GM19240 (cell line): Measurements from ENCODE around the gene KIF2C.

Source experiments
- DNase-seq: peaks from one replicate; pipeline ENCODE4 v3.0.0; 2011; ENCODE audit warnings: low spot score; ENCODE audit not compliant: insufficient read length

The KIF2C gene

DNA sequence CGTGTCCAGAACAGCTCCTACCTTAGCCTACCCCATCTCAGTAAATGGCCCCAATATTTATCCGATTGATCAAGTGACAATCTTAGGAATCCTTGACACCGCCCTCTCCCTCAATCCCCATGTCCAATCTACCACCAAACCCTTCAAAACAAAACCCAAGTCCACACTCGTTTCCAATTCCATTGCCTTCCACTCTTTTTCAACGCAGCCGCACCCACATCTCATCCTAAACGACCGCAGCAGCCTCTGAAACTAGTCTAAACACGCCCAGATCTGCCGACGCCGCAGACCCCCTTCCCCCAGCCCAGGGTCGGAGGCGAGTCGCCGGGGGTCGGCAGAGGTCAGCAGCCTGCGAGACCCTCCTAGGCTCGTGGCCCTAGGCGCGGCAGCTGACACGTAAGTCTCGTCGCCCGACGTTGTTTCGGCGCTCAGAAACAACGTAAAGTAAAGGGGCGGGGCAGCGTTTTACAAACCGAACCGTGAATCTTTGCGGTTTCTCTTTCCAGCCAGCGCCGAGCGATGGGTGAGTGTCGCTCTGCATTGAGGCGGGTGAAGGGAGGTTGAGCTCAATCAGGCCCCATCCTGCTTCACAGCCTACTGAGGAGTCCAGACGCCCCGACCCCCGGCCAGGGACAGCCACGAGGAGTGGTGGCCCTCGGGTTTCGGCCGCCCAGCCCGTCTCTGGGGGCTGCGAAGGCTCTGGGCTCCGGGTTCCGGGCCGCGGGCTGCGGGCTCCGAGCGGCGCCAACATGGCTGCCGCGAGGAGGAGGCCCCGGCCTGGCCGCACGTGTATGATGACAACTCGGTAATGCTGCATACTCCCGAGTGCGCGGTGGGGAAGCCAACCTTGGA is 35.7 kb downstream of the KIF2C start, which contains the start of gene RPS8:
RPS8 (plus strand) TSS at position 463 of the 852 bp plus-strand sequence; CDS start at position 520, 57 bp downstream.
- DNase-seq = peak; percentile 61

DNA sequence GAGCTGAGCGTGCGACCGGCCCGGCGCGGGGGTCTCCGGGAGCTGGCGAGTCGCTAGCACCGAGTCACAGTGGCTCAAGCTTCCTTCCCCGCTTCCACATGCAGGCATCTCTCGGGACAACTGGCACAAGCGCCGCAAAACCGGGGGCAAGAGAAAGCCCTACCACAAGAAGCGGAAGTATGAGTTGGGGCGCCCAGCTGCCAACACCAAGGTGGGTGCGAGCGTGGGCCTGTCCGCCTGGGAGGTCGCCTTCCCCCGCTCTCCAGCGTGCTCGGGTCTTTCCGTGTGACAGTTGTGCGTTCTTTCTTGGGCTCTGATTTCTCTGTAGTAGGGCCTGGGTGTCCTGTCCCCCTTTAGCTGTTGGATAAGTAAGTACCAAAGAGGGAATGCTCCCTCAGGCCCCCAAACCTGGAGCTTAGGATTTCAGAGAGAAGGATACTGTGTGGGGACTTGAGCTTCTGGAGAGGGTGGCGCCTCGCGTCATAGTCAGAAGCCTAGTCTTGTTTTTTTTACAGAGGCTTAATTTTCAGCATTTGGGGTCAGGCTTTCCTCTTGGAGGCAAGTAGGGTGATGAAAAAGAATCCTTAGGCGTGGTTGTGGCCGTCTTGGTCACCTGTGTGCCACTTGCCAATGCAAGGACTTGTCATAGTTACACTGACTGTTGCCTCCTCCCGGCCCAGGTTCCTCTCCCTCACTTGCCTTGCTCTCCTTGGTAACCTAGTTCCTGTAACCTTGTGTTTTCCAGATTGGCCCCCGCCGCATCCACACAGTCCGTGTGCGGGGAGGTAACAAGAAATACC is 36.5 kb downstream of the KIF2C start:
- no peak for DNase-seq

DNA sequence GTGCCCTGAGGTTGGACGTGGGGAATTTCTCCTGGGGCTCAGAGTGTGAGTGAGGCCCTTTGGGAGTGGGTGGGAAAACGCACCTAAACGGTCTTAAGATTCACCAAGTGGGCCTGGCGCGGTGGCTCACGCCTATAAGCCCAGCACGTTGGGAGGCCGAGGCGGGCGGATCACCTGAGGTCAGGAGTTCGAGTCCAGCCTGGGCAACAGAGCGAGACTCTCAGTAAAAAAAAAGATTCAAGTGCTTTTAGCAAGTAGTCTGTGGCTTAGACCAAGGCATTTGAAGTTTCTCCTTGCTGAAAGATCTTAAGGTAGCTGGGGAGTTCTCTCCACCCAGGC is 37.1 kb downstream of the KIF2C start:
- no peak for DNase-seq

DNA sequence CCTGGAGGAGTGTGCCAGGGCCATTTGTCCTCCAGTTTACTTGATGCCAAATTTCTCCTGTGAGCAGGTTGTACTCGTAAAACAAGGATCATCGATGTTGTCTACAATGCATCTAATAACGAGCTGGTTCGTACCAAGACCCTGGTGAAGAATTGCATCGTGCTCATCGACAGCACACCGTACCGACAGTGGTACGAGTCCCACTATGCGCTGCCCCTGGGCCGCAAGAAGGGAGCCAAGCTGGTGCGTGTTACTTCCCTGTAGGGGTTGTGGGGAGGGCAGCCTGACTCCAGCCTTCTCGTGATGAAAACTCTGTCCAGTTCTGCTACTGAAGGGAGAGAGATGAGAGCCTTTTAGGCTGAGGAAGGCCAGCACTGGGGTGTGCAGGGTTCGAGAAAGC is 37.9 kb downstream of the KIF2C start:
- no peak for DNase-seq

DNA sequence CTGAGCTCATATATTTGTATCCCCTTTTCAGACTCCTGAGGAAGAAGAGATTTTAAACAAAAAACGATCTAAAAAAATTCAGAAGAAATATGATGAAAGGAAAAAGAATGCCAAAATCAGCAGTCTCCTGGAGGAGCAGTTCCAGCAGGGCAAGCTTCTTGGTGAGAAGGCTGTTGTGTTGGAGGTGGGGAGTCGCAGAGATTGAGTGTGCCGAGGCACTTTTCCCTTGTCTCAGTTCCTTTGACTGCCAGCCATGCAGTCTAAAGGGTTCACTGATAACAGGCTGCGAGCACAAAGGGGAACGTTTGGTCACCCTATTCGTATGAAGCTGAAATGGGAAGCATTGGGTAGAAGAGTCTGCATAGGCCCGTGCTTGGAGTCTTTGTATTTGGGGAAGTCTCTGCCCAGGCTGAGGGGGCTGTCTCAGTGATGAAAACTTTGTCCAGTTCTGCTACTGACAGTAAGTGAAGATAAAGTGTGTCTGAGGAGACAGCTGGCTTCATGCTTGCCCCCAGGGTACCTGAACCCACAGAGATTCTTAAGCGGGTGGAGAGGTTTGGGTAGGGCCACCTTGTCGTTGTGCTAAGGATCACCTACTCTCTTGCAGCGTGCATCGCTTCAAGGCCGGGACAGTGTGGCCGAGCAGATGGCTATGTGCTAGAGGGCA is 38.5 kb downstream of the KIF2C start:
- no peak for DNase-seq

DNA sequence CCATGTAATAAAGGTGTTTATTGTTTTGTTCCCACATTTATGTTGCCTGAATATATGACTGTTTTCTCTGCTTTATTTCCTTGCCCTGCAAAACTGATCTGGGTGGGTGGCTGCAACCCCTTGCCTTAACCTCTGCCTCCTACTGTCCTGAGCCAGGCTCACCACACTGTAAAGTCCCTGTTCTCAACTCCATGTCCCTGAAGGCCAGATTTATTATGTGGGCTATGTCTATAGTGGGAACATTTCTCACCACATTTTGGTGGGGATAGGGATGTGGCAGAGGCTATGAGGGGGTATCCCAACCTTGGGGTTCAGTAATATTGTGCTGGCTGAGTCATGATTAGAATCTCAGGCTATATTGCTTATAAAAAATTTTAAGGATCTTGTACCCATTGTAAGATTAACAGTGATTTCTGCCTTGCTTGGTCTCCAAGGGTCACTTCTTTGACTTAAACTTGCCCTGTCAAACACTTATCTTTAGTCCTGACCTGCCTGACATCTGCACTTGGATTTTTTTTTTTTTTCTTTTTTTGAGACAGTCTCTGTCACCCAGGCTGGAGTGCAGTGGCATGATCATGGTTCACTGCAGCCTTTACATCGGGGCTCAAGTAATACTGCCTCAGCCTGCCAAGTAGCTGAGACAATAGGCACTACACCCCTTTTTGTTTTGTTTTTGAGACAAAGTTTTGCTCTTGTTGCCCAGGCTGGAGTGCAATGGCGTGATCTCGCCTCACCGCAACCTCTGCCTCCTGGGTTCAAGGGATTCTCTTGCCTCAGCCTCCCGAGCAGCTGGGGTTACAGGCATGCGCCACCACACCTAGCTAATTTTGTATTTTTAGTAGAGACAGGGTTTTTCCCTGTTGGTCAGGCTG is 39.3 kb downstream of the KIF2C start:
- no peak for DNase-seq

DNA sequence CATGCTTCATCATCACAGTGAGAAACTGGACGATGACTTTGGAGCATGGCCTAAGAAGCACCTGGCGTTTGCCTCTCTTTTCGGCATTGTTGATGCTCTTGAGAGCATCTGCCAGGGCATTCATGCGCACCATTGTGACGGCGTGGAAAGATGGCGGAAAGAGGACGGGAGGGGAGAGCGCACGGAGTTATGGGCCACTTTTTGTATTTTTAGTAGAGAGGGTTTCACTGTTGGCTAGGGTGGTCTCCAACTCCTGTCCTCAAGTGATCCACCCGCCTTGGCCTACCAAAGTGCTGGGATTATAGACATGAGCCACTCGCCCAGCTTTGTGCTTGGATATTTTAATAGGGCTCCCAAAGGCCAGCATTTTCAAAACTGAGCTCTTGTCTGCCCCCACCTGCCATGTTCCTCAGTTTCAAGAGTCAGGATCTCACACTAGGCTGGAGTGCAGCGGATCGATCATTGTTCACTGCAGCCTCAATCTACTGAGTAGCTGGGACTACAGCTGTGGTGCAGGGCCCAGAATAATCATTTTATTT is 41.0 kb downstream of the KIF2C start:
- DNase-seq = no peak

DNA sequence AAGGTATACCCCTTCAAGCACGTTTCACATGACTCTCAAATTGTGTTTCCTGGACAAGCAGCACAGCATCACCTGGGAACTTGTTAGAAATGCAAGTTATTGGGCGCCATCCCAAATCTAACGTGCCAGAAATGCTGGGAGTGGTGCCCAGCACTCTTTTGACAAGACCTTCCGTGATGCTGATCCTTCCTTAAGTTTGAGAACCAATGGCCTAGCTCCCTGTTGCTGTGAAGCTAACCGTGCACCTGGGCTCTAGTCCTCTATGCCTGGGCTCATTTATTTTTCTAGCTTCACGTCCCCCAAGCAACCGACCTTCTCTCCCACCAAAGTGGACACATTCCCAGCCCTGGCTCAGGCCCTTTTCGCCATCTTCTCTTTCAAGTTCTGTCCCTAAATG is 44.1 kb downstream of the KIF2C start:
- DNase-seq = no peak

DNA sequence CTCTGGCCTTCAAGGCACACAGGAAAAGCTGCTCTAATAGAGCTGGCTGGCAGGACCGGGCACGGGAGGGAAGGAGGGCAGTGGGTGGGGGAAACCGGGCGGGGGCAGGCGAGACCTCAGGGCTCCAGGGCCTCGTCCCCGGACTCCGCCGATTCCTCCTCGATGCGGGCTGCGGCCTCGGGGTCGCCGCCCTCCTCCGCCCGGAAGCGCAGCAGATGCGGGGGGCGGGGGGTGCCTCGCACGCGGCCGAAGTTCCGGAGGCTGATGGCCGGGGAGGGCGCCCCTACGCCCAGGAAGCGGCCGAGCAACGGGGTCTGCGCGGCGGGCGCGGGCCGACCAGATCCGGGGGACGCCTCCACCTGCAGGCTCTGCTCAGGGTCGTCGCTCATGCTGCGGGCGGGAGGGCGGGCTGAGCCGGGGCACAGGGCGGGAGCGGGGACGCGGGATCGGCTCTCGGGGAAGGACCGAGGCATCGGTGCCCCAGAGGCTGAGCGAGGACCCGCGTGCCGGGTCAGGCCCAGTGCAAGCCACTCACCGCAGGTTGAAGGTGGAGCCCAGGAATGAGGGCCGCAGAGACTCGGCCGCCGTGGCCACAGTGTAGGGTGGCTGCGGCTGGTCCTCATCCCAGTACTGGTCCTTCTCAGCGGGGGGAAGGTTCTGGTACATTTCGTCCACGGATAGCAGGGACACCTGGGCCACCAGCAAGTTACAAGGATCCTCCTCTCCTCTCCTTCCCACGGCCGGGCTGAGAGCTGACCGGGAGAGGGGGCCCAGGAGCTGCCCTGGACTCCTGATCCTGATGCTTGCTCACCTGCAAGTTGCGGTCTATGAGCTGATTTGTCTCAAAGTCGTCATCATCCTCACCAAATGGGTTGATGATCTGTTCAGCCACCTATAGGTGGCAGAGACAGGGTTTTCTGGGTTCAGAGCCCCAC is 44.7 kb downstream of the KIF2C start:
- no peak for DNase-seq

DNA sequence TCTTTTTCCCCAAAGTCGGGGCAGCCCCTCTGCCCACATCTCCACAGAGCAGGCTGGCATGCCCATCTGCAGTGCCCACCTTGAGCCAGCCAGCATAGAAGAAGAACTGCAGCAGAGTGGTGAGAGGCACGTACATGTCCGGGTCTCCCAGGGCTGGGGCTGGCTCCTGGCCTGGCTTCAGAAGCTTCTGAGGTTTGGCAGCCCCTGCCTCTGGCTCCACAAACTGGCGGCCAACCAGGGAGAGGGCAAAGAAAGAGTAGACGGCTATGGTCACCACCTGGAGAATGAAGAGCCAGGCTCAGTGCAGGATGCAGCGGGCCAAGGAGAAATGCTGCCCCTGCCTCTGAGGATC is 45.4 kb downstream of the KIF2C start:
- no peak for DNase-seq

DNA sequence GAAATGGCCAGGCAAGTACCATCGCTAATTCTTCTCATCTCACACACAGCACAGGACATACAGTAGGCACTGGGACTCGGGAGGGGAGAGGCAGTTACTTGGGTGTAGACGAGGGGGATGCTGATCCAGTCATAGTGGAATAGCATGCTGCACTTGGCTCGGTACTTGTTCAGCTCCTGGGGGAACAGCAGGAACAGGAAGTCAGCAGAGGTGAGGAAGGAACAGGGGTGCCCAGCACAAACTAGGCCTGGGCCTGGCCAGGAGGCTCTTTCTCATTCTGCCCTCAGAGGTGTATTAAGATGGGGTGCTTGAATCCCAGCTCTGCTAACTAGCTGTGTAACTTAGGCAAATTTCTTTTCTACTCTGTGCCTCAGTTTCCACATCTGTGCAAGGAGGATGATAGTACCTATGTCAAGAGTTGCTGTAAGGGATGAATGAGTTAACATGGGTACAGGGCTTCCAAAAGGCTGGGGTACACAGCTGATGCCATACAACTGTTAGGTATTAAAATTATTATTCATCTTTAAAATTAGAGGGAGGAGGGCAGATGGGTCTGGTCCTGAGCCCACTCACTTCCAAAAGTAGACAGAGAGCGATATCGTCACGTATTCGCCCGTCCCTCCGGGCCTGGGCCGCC is 46.0 kb downstream of the KIF2C start:
- no peak for DNase-seq

DNA sequence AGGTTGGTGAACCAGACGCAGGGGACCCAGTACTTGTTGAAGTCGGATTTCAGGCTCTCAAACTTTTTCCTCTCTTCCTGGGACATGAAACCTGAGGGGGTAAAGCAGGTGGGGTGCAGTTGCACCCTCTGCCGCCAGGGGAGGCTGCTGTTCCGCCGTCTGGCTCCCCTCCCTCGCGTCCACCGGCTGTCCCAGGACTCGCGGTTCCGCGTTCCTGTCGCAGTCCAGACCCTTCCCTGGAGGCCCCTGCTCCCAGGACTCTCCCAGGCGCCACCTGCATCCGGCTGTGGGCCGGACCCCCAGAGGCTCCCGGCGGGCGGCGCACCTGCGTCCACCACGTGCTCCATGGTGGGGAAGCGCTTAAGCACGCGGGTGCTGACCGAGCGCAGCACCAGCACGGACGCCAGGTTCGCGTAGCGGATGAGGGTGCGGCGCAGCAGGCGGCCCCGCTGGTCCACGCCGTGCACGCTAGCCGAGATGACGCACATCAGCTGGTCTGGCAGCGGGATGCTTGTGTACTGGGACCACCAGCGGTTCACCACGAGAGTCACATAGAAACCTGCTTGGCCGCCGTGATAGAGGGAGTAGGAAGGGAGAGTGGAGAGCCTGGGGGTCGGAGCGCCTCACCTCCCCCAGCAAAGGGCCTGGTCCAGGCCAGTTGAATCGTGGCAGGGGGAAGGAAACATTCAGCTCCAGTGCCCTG is 46.7 kb downstream of the KIF2C start:
- DNase-seq = no peak

DNA sequence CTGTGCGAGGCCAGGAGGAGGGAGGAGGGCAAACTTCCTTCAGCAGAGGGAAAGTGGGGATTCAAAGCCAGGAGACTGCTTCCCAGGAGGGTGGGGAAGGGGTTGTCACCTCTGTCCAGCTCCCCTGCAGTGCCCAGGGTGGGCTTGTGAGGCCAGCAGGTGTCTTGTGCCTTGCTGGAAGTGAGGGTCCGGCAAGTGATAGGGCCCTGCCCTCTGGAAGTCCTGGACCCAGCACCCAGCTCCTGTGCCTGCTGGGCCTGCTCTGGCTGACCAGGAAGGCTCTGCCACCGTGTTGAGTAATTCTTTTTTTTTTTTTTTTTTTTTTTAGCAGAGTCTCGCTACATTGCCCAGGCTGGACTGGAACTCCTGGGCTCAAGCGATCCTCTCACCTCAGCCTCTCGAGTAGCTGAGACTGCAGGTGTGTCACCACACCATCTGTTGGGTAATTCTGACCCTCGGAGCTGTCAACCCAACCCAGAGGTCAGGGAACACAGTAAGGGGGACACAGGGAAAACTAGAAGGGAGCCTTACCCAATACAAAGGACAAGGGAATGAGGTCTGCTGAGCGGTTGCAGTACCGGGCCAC is 47.3 kb downstream of the KIF2C start:
- no peak for DNase-seq

DNA sequence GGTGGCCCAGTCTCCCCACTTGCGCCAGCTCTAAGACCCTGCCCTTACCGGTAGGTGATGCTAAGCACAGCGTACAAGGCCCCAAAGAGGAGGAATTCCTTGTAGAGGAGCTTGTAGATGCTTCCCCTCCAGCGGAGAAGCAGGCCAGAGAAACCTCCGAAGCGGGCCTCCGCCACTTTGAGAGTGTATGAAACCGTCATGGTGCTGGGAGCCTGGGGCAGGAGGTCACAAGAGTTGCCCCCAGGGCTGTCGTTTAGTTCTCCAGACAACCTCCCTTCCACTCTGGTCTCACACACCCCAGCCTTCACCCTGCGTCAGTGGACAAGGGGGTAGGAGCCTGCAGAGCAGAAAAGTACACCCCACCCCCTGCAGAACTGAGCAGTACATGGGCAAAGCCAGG is 47.9 kb downstream of the KIF2C start:
- no peak for DNase-seq

DNA sequence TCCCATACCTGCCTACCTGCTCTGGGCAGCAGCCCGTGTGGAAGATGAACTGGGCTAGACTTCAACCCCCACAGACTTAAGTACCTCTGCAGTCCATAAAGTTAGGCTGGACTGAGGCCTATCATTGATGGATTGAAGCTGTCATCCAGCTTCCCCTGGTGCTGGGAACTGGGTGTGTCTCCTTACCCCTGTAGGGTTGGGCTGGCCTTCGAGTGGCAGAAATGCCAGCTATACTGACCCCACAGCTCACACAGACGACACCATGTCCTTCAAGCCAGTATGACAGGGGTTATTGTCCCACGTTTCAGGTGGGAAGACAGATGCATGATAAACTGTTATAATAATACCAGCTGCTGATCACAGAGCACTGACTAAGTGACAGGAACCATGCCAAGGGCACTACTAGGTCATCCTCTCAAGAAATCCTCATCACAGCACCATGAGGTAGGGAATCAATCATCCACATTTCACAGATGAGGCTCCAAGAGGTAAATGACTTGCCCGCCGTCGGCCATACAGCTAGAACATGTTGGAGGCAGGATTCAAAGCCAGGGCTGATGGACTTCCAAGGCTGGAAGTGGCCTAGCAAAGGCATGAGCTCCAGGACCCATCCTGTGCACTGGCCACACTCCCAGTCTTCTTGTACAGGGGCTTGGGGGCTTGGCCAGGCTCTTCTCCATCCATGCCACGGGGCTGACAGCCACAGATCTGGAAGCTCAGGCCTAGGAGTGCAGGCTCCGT is 48.7 kb downstream of the KIF2C start, which contains the start of gene BEST4:
BEST4 (minus strand) TSS at position 51 of the 741 bp plus-strand sequence. CDS start 465 bp downstream, outside the sequence.
- DNase-seq = no peak

DNA sequence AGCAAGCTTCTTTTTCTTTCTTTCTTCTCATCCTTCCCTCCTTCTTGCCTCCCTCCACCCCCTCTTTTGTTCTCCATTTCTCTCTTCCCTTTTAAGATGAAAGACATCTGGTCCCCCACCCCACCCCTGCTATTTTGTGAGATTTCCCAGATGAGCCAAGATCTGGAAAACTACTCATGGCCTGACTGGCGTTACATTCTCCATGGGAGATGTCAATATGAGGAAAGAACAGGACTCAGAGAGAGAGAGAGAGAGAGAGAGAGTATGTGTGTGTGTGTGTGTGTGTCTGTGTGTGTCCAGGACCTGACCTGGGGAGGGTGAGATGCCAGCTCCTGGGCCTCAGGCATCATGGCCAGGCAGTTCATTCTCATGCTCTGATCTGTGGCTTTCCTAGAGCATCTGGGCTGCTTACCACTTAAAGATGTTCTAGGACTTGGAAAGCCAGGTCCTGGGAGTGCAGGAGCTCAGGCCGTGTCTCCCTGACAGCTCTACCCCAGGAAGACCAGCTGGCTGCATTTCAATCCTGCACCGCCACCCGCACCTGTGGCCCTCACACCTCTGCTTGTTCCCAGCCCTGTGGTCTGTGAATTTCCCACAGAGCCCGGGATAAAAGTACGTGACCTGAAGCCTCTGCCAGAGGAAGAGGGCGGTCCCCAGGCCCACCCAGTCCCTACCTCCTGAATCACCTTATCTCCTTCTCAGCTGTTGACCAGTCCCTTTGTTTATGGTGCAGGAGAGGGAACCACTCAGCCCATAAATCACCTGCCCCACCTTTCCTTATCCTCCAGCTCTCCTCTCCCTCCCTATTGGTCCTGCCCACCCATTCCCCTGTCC is 51.5 kb downstream of the KIF2C start:
- DNase-seq = no peak
